DMS 273 (cell line): Measurements from ENCODE around the gene ATRAID.
"Not testable (repeated sequence)": the region's sequence is repeated elsewhere in the genome, so short reads cannot be mapped to it uniquely, and the experiment has no call there.

Experiments
- DNase-seq: peaks from one replicate; lab custom pipeline; 2025; ENCODE audit not compliant: unreplicated experiment; lab: John Stamatoyannopoulos, UW

The ATRAID gene

DNA sequence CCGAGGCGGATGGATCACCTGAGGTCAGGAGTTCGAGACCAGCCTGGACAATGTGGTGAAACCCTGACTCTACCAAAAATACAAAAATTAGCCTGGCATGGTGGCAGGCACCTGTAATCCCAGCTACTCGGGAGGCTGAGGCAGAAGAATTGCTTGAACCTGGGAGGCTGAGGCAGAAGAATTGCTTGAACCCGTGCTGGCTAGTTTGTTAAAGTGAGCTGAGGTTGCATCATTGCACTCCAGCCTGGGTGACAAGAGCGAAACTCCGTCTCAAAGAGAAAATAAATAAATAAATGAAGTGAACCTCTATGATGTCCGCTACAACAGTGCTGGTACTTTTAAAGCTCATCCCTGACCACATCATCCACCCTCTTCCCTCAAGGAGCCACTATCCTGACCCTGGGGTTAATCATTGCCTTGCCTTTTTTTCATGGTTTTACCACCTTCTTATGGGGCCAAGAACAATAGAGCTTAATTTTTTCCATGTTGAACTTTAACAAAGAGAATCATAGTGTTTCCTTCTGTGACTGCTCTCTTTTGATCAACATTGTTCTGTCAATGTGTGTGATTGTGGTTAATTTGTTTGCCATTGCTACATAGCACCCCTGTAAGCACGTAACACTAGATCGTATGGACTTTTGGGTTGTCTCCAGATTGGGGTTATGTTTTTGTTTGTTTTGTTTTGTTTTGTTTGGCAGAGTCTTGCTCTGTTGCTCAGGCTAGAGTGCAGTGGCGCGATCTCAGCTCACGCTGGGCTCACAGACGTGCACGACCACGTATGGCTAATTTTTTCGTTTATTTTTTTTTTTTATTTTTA, 17.1 kb upstream of the ATRAID start:
- no peak for DNase-seq

DNA sequence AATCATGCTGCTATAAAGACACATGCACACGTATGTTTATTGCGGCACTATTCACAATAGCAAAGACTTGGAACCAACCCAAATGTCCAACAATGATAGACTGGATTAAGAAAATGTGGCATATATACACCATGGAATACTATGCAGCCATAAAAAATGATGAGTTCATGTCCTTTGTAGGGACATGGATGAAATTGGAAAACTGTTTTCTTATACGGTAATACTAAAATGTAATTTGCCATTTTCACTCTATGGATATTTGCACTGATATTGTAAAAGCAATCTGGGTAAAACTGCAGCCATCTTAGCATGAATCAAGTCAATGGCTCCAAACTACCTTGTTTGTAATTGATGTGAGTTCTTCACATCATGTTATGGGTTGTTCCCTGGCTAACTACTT, 16.0 kb upstream of the ATRAID start:
- not testable (repeated sequence) for DNase-seq

DNA sequence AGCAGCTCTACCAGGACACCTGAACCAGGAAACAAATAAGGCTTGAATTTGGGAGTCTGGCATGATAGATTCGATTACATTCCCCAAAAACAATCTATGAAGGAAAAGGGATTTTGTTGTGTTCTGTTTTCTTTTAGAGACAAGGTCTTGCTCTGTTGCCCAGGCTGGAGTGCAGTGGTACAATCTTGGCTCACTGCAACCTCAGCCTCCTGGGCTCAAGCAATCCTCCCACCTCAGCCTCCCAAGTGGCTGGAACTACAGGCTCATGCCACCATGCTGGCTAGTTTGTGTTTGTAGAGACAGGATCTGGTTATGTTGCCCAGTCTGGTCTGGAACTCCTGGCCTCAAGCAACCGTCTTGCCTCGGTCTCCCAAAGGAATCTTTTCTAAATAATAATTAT, 13.8 kb upstream of the ATRAID start:
- DNase-seq = not testable (repeated sequence)

DNA sequence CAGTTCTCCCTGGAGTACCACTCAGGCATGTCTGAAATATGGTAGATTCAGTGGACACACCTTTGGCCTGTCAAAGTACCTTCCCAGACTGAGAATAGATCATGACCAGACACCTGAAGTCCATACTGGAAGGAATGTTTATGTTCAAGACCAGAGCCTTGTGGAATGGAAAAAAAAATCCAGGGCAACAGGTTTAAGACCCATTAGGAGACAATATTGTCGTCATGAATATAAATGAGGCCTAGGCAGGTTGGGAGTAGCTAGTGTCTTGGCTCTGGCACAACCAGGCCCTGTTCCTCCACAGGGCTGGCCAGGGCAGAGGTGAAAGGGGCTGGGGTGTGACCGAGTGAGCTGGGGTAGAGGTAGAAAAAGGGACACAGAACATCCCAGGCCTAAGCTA, 13.2 kb upstream of the ATRAID start:
- DNase-seq = no peak

DNA sequence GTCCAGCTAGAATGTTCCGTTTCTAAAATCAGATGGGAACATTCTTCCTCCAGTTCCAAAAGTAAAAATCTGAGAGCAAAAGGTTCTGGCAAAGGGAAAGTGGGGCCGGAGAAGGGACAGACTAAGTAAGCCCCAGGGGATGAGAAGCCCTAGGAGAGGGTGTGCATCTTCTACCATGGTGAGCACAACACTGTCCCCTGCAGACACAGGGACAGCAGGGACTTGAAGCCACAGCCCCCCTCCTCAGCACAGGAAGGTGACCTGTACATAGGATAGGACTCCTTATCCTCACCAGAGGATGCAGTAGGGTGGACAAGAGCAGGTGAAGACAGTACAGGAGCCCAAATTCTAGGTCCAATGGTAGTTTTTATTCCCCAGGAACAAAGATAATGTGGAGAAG, 12.6 kb upstream of the ATRAID start:
- DNase-seq = no peak

DNA sequence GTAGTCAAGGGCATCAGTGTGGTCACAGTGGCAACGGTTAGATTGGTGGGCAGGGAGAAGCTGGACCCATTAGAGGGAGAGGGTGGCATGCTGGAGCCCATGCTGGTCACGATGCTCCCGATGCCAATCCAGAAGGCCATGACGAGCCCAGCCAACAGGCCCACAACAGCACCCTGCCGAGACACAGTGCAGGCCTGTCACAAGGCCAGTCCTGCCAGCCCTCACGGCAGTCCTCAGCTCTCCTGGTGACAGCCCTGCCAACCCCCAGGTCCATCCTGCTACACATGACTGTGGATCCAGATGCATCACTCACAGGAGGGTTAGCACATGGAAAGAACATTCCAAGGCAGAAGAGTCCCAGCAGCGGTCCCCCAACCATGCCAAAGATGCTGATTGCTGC, 10.2 kb upstream of the ATRAID start:
- DNase-seq = no peak

DNA sequence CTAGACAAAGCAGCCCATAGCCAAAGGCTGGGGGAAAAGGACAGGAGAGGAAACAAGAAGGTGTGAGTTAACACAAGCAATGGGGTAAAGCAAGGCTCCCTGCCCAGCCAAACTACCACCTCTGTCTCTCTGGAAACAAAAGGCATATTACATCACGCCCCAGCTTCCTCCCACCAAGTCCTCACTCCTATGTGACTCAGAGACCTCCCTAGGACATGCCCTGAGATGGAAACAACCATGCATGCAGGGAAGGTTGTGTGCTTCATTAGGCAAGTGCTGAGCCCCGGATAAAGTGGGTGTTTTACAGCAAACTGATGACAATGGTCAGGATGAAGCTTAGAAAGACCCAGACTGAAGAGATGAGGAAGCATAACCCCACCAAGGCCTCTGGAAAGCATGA, 9.0 kb upstream of the ATRAID start:
- DNase-seq = no peak

DNA sequence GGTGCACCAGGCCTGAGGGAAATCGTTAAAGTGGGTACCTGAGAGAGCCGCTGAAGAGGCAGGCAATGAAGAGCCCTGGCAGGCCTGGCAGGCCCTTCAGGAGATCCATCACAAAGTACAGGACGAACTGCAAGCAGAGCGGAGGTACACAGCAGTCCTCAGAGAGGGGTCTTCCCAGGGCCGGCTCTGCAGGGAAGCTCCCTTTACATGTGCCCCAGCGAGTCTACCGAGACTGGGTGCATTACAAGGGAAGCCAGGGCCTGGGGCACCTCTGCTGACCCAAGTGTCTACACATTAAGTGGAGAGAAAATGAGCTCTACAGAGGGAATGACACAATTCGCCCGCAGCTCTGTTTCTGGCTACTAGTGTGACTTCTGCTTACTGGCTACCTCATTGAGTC, 8.1 kb upstream of the ATRAID start:
- no peak for DNase-seq

DNA sequence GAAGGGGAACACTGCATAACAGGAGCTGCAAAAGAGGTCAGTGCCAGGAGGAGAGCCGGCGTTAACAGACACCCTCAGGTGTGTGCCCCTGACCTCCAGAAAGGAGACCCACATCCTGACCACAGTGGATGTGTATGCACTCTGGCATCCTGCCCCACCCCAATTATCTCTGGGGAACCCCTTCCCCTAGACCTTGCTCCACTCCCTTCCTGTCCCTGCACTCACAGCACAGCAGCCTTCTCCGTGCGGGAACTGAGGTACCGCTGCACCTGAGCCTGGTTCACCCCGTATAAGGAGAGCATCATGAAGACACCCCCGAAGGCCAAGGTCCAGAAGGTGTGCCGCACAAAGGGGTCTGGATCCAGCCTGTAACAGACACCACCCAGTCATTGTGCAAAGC, 7.3 kb upstream of the ATRAID start:
- no peak for DNase-seq

DNA sequence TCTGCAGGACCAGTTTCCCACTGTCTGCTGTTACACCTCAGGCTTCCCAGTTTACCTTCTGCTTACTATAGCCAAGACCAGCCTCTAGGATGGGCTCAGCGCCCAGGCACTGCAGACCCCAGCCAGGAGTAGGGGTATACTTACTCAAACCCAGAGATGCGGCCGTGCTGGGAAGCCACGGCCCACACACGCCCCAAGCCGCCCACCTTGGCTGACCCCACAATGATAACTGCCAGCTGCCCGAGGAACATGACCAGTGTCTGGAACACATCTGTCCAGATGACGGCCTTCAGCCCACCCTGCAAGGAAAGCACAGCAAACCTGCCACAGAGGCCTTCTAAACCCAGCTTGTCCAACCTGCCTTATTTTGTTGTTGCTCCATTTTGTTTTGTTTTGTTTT, 6.6 kb upstream of the ATRAID start:
- no peak for DNase-seq

DNA sequence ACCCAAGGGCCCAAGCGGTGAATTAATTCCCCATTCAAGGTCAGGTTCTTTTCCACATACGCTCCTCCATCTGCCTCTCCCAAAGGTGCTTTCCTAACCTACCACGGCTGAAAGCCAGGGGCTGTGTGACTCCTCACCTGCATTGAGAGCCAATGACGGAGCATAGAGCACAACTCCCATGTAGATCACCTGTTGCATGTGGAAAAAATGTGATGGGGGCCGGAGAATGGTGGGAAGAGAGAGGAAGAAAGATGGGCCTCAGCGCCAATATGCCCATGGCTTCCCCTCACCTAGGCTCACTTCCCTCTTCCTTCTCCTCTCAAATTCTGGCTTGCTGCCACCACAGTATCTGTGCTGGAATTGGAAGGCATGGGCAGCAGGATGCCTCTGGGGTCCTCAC, 5.5 kb upstream of the ATRAID start:
- no peak for DNase-seq

DNA sequence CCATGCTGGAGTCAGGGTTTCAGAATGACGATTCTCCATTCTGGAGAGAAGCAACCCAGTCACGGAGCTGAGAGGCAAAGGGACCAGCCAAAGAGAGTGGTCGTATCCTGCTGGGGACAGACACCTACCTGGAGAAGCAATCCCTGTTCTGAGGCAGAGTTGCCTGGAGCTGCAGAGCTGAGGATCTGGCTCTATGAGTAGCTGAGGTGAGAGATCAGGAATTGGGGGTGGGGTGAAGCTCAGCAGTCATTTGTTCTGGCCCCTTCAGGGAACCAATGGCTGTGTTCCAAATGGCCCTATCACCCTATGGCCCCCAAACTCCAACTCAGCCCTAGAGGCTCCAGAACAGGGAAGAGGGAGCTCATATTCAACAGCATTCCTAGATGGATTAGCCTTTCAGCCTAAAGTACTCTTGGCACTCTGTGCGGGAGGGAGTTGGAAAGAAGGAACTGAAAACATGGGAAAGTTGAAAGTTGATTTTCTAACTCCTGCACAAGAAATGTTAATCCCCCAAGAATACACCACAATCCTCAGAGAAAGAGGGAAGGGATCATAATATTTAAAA, 3.3 kb upstream of the ATRAID start:
- DNase-seq = no peak

DNA sequence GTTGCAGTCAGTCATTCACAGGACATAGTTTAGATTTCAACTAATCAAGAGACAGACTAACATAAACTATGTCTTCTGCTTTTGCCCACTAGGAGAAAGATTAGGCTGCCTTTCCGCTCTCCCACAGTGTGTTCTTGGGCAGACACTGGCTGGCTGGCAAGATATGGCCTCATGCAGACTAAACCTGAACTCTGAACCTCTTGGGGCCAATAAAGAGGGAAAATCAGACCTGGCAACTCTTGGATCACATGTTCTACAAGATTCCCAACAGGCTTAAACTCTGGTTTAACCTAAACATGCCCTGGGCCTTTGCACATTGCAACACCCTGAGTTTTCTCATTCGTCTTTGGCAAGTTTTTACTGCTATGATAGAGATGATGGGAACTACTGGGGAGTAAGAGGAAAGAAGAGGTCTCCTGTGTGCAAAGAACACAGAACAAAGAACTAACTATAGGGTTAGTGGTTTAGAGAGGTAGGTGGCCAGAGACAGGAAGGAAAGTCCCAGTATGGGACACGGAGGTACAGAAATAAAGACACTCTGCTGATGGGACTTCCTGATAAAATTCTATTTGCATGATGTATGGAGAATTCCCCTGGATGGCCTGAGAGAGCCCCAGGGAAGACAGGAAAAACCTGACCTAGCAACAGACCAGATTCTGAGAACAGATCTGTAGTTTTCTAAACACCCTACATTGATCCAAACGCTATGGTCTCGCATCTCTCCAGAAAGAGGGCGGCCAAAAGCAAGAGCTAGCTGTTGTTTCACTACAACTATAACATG, 2.0 kb upstream of the ATRAID start:
- DNase-seq = no peak

DNA sequence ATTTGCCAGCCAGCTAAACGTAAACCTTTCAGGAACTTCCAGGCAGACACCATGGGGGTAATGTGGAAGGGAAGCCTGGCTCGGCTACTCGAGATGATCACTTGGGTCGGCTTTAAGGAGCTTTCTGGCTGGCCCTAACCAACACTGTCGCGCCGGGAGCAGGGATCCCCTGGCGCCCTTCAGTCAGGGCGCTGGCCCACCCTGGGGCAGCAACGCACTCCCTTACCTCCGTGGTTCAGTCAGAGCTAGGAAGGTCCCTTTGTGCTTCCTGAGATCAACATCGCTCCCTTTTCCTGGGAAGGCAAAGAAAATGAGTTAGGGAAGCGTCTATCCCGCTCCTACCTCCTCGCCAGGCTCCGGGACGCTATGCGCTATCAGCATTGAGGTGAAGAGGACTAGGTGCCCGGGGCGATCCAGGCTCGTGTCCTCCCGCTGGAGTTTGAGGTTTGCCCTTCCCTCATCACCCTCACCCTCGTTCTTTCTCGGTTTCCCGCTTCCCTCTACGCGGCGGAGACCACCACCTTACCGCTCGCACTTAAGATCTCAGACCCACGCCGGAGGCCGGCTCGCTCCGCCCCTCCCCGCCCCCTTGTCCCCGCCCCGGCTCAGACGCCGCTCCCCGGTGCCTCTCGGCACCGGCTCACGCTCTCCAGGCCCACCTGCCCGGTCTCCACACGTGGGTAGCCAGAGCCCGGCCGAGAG, 449 bp upstream of the ATRAID start:
- no peak for DNase-seq

DNA sequence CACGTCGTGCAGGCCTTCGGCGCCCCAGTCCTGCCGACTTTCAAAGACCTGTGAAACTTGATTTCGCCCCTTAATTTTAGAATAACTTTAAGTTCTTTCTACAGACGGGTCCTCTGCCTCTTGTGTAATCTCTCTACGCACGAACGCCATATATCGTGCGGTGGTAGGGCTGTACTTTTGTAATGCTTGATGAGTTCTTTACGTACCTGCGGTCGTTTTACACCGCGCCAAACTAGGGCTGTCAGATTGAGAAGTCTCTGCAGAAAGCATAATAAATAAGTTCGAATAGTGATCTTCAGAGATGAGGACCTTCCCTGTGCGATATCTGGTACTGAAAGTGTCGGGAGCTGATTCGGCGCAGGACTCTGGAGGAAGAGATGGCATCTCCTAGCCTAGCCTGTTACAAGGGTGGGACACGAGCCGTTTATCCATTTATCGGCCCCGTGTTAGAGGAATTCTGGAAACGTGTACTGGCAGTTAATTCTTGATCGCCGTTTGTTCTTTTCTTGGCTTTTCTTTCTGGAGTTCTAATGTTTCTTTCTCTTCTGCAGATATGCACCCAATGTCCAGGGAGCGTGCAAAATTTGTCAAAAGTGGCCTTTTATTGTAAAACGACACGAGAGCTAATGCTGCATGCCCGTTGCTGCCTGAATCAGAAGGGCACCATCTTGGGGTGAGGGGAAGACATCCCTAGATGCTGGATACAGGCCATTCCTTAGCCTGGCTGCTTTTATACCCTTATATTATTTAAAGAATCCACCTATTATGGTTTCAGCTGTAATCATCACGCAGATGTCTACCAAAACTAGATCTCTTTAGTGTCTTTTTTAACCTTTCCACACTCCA, 1.0 kb downstream of the ATRAID start:
- peak; percentile 81 for DNase-seq

DNA sequence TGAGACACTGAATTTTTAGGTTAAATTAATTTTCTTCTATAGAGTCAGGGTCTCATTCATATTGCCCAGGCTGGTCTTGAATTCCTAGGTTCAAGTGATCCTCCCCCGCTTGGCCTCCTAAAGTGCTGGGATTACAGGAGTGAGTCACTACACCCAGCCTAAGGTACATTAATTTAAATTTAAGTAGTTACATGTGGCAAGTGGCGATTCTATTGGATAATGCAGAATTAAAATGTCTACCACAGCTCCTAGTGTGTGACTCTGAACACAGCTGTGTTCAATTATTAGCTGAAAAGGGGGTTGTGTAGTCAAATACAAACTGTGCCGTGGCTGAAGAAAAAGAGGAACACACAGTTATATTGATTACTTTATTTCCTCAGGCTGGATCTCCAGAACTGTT, 3.1 kb downstream of the ATRAID start:
- no peak for DNase-seq

DNA sequence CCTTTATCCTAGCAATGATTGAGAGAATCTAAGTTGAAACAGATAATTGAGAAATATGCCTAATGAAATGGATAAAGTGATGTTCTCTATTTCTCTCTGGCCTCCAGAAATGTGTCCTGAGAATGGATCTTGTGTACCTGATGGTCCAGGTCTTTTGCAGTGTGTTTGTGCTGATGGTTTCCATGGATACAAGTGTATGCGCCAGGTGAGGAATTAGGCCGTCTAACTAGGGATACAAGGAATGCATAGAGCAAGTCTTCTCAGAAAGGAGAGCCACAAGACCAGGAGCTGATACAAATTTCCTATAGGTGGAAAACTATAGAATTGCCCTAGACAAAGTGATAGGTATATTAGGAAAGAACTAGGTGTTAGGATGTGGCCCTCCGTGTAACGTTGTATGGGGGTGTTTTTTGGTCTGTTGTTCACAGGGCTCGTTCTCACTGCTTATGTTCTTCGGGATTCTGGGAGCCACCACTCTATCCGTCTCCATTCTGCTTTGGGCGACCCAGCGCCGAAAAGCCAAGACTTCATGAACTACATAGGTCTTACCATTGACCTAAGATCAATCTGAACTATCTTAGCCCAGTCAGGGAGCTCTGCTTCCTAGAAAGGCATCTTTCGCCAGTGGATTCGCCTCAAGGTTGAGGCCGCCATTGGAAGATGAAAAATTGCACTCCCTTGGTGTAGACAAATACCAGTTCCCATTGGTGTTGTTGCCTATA, 4.7 kb downstream of the ATRAID start:
- no peak for DNase-seq

DNA sequence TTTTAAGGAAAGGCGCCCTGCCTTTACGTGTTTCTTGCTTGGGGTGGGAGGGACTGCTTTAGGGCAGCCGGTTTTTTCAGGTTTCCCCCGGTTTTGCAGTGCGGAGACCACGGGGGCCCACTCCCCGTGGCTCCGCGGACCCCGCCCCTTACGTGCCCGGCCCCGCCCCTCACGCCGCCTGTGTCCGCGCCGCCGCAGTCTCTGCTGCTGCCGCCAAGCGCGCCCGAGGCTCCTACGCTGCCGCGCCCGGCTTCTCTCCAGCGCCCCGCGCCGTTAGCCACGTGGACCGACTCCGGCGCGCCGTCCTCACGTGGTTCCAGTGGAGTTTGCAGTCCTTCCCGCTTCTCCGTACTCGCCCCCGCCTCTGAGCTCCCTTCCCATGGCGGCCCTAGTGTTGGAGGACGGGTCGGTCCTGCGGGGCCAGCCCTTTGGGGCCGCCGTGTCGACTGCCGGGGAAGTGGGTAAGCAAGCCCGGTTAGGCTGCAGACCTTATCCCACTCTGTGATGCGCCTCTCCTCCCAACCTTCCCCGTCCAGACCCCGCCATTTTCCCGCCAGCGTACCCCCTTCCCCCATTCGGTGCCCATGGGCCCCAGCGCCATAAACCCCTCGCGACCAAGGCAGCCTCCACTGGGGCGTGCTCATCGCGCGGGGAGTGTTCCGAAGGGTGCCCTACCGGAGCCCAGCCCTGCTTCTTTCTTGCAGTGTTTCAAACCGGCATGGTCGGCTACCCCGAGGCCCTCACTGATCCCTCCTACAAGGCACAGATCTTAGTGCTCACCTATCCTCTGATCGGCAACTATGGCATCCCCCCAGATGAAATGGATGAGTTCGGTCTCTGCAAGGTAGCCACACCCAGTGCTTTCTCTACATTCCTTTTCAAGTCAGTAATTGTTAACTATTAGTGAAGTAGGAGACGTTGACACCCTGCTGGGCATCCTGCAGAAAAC, 5.6 kb downstream of the ATRAID start, which contains the start of gene CAD:
Gene CAD (plus strand): TSS at position 197 of the 949 bp plus-strand sequence. CDS start 183 bp downstream, at position 380.
- DNase-seq = peak; percentile 96

DNA sequence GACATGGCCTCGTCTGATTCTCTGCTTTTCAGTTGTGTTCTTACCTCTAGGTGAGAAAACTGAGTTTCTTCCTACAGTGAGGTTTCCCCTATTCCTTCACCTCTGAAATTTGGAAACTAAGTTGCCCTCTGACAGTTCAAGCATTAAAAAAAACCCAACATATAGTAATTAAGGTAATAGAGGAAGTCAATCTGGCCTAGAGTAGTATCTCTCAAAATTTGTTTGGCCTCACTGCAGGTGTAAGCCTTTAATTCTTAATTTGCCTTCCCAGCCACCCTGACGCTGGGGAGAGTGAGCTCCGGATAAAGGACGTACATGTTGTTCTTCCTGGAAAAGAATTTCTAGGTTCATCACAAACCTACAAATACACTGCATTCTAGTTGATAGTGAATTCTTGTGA, 6.8 kb downstream of the ATRAID start:
- no peak for DNase-seq
